Measurements from ENCODE around the gene OAS3. TPM values are rescaled to one million over a fixed set of nuclear protein-coding genes. Genes with fewer than 3 reads are reported as not detected.

OAS3 gene
- total and polyA plus RNA-seq, 4 donors: 3.8 to 9.5 (median 5.4) TPM

DNA sequence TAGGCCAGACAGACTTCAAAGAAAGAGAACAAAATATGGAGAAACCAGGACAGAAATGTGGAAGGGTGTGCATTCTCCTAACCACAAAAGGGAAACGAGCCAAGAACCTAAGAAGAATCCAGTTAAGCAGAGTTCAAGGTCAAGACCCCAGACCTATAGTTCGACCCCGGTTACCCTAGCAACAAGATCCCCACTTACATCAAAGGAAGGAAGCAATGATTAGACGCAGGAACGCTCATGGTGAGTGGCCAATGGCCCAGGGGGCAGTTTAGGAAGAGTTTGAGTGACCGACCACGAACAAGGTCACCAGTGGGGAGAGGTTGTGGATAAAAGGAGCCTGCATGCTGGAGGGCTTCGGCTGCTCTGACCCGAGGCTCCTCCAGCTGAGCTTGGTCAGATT lies 76.3 kb downstream of the OAS3 start:
- H3K27ac ChIP-seq (ENCODE audit: low read depth in 1 of 2, low read length in 2 of 2): no peak overlapping the region
- no peak overlapping the region for H3K4me3 ChIP-seq (ENCODE audit: low read depth in 1 of 3, low read length in 3 of 3)
- H3K27me3 ChIP-seq (ENCODE audit: control insufficient read depth in 4 of 4, insufficient read depth in 4 of 4, low read length in 3 of 4): no peaks in the 10 kb centered on the region
- TF ChIP-seq NR2F2 (IDR thresholded peaks at IDR 0.05) (peak; percentile 66), HNF4G (IDR thresholded peaks at IDR 0.05) (no peak)
- no peak for DNase-seq (ENCODE audit: low spot score)
- no peak overlapping the region for H3K9ac ChIP-seq (ENCODE audit: low read depth in 1 of 2, low read length in 2 of 2)
- H3K4me1 ChIP-seq (ENCODE audit: control insufficient read depth in 4 of 4, insufficient read depth in 4 of 4, low read length in 3 of 4): no peaks in the 10 kb centered on the region
- H3K9me3 ChIP-seq (ENCODE audit: control insufficient read depth in 4 of 4, low read length in 3 of 4): peaks cover 0 to 3% (median 0%) of the 10 kb centered on the region in 4 donors
- H3K36me3 ChIP-seq (ENCODE audit: control insufficient read depth in 4 of 4, insufficient read depth in 3 of 4, low read depth in 1 of 4, low read length in 3 of 4): peaks cover 0 to 13% (median 7%) of the 10 kb centered on the region in 4 donors
- WGBS: 64% methylated on average over 9 of the region's 9 CpGs

DNA sequence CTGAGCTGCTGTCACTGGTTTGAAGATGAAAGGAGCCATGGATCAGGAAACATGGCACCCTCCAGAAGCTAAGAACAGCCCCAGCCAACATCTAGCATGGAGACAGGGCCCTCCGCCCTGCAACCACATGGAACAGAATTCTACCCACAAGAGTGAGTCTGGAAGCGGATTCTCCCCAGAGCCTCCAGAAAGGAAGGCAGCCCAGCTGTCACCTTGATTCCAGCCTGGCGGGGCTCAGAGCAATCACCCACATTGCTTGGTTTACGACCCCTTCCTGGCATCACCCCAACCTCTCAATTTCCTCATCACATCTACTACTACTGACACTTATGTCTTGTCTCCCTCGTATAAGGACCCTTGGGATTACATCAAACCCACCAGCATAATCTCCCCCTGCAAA lies 78.5 kb downstream of the OAS3 start:
- no peak overlapping the region for H3K27ac ChIP-seq (ENCODE audit: low read depth in 1 of 2, low read length in 2 of 2)
- no peaks in the 10 kb centered on the region for H3K36me3 ChIP-seq (ENCODE audit: control insufficient read depth in 4 of 4, insufficient read depth in 3 of 4, low read depth in 1 of 4, low read length in 3 of 4)
- DNase-seq (ENCODE audit: low spot score): no peak
- TF ChIP-seq EGR1 (IDR thresholded peaks at IDR 0.05; ENCODE audit: low read depth in 2 of 2) (no peak), HNF4G (IDR thresholded peaks at IDR 0.05) (no peak), JUND (IDR thresholded peaks at IDR 0.05) (no peak), HNF4A (conservative IDR thresholded peaks at IDR 0.05) (no peak), FOXA1 (IDR thresholded peaks at IDR 0.05) (no peak), SP1 (IDR thresholded peaks at IDR 0.05) (no peak), FOXA2 (IDR thresholded peaks at IDR 0.05) (no peak), GABPA (IDR thresholded peaks at IDR 0.05 in 1 of 2, conservative IDR thresholded peaks at IDR 0.05 in 1 of 2) (no peak)
- TF ChIP-seq, protein P1, sequence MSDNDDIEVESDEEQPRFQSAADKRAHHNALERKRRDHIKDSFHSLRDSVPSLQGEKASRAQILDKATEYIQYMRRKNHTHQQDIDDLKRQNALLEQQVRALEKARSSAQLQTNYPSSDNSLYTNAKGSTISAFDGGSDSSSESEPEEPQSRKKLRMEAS (IDR thresholded peaks at IDR 0.05): no peak
- TF ChIP-seq, protein P2, sequence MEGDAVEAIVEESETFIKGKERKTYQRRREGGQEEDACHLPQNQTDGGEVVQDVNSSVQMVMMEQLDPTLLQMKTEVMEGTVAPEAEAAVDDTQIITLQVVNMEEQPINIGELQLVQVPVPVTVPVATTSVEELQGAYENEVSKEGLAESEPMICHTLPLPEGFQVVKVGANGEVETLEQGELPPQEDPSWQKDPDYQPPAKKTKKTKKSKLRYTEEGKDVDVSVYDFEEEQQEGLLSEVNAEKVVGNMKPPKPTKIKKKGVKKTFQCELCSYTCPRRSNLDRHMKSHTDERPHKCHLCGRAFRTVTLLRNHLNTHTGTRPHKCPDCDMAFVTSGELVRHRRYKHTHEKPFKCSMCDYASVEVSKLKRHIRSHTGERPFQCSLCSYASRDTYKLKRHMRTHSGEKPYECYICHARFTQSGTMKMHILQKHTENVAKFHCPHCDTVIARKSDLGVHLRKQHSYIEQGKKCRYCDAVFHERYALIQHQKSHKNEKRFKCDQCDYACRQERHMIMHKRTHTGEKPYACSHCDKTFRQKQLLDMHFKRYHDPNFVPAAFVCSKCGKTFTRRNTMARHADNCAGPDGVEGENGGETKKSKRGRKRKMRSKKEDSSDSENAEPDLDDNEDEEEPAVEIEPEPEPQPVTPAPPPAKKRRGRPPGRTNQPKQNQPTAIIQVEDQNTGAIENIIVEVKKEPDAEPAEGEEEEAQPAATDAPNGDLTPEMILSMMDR (IDR thresholded peaks at IDR 0.05; ENCODE audit: low read depth, low read length, missing input control): no peak
- no peaks in the 10 kb centered on the region for H3K27me3 ChIP-seq (ENCODE audit: control insufficient read depth in 4 of 4, insufficient read depth in 4 of 4, low read length in 3 of 4)
- H3K4me3 ChIP-seq (ENCODE audit: low read depth in 1 of 3, low read length in 3 of 3): no peak overlapping the region
- no peaks in the 10 kb centered on the region for H3K4me1 ChIP-seq (ENCODE audit: control insufficient read depth in 4 of 4, insufficient read depth in 4 of 4, low read length in 3 of 4)
- WGBS: 87% methylated on average over 5 of the region's 5 CpGs
- H3K9ac ChIP-seq (ENCODE audit: low read depth in 1 of 2, low read length in 2 of 2): no peak overlapping the region
- H3K9me3 ChIP-seq (ENCODE audit: control insufficient read depth in 4 of 4, low read length in 3 of 4): no peaks in the 10 kb centered on the region

DNA sequence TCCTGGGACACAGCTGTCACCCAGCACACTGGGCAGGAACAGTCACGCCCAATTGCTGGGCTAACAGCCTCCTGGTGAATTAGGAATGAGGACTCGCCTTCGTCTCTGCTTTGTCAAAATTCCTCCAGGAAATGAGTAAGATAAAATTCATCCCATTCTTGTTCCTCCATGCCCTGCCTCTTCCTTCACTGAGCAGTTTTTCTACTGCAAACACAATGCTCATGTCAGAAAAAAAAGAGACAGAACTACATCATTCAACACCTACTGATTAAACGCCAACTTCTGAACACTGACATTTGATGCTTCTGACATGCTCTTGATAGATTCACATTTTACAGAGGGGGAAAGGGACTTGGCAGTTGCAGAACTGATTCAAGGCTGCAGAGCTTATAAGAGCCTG lies 80.8 kb downstream of the OAS3 start:
- no peak for DNase-seq (ENCODE audit: low spot score)
- no peaks in the 10 kb centered on the region for H3K4me1 ChIP-seq (ENCODE audit: control insufficient read depth in 4 of 4, insufficient read depth in 4 of 4, low read length in 3 of 4)
- WGBS: 73% methylated on average over 4 of the region's 4 CpGs
- no peaks in the 10 kb centered on the region for H3K9me3 ChIP-seq (ENCODE audit: control insufficient read depth in 4 of 4, low read length in 3 of 4)
- H3K4me3 ChIP-seq (ENCODE audit: low read depth in 1 of 3, low read length in 3 of 3): no peak overlapping the region
- H3K27ac ChIP-seq (ENCODE audit: low read depth in 1 of 2, low read length in 2 of 2): no peak overlapping the region
- H3K36me3 ChIP-seq (ENCODE audit: control insufficient read depth in 4 of 4, insufficient read depth in 3 of 4, low read depth in 1 of 4, low read length in 3 of 4): no peaks in the 10 kb centered on the region
- H3K27me3 ChIP-seq (ENCODE audit: control insufficient read depth in 4 of 4, insufficient read depth in 4 of 4, low read length in 3 of 4): no peaks in the 10 kb centered on the region
- H3K9ac ChIP-seq (ENCODE audit: low read depth in 1 of 2, low read length in 2 of 2): no peak overlapping the region
- TF ChIP-seq RXRA (IDR thresholded peaks at IDR 0.05): no peak
- TF ChIP-seq, protein P3, sequence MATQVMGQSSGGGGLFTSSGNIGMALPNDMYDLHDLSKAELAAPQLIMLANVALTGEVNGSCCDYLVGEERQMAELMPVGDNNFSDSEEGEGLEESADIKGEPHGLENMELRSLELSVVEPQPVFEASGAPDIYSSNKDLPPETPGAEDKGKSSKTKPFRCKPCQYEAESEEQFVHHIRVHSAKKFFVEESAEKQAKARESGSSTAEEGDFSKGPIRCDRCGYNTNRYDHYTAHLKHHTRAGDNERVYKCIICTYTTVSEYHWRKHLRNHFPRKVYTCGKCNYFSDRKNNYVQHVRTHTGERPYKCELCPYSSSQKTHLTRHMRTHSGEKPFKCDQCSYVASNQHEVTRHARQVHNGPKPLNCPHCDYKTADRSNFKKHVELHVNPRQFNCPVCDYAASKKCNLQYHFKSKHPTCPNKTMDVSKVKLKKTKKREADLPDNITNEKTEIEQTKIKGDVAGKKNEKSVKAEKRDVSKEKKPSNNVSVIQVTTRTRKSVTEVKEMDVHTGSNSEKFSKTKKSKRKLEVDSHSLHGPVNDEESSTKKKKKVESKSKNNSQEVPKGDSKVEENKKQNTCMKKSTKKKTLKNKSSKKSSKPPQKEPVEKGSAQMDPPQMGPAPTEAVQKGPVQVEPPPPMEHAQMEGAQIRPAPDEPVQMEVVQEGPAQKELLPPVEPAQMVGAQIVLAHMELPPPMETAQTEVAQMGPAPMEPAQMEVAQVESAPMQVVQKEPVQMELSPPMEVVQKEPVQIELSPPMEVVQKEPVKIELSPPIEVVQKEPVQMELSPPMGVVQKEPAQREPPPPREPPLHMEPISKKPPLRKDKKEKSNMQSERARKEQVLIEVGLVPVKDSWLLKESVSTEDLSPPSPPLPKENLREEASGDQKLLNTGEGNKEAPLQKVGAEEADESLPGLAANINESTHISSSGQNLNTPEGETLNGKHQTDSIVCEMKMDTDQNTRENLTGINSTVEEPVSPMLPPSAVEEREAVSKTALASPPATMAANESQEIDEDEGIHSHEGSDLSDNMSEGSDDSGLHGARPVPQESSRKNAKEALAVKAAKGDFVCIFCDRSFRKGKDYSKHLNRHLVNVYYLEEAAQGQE (IDR thresholded peaks at IDR 0.05): no peak
- TF ChIP-seq FOXA1 (IDR thresholded peaks at IDR 0.05): no peak
- TF ChIP-seq RAD21 (IDR thresholded peaks at IDR 0.05): no peak
- TF ChIP-seq NR2F2 (IDR thresholded peaks at IDR 0.05): no peak
- TF ChIP-seq, protein P1 (IDR thresholded peaks at IDR 0.05): no peak
- no peak for TF ChIP-seq GABPA (IDR thresholded peaks at IDR 0.05 in 1 of 2, conservative IDR thresholded peaks at IDR 0.05 in 1 of 2)
- TF ChIP-seq EGR1 (IDR thresholded peaks at IDR 0.05; ENCODE audit: low read depth in 2 of 2): no peak
- TF ChIP-seq HNF4A (conservative IDR thresholded peaks at IDR 0.05): no peak
